Right atrium auricular region (tissue), 2 donors: ENCODE results near the gene BIRC2. TPM values are rescaled to one million over a fixed set of nuclear protein-coding genes. Genes with fewer than 3 reads are reported as not detected.
A peak's percentile ranks its signal among the peaks of the same experiment; 100 is the strongest.

Experiments used
- DNase-seq: peaks from one replicate; pipeline ENCODE4 v3.0.0-alpha.2; 2019; ENCODE audit warnings: low spot score
- H3K27ac ChIP-seq, 2 donors: fragments of 200-600 bp; sonication (generic); 1 replicate in 1 of 2; 2 replicates in 1 of 2; pipeline ENCODE4 v1.5.1; 2016 to 2019
- H3K27me3 ChIP-seq, 2 donors: fragments of 200-600 bp; sonication (generic); one replicate each; pipeline versions ENCODE4 v1.5.1 to v1.6.0; 2017 to 2019
- H3K36me3 ChIP-seq: fragments of 200-600 bp; sonication (generic); one replicate; pipeline ENCODE4 v1.5.1; 2016
- H3K4me1 ChIP-seq, 2 donors: fragments of 200-600 bp; sonication (generic); one replicate each; pipeline versions ENCODE4 v1.5.1 to v1.6.0; 2017 to 2019
- H3K4me3 ChIP-seq, 2 donors: fragments of 200-600 bp; sonication (generic); 1 replicate in 1 of 2; 2 replicates in 1 of 2; pipeline ENCODE4 v1.5.1; 2017 to 2019; ENCODE audit warnings: mild to moderate bottlenecking in 1 of 2, moderate library complexity in 1 of 2
- H3K9me3 ChIP-seq, 2 donors: fragments of 200-600 bp; sonication (generic); one replicate each; pipeline ENCODE4 v1.5.1; 2019
- CTCF ChIP-seq, 2 donors: fragments of 200-600 bp; sonication (generic); IDR thresholded peaks; one replicate each; pipeline ENCODE4 v1.5.1; 2019; ENCODE audit warnings: antibody characterized with exemption in 2 of 2
- total RNA-seq, 2 donors: library from RNA; depleted of rRNA; stranded (reverse); fragments of >200 nt; gene quantifications; one replicate each; pipeline ENCODE4 v1.1.0, GENCODE V29; 2016

Gene BIRC2
- total RNA-seq, 2 donors from 2014 or later: 31.5 to 36.8 TPM

GRCh38 chr11:102387043-102387781, 40.2 kb downstream of the BIRC2 start:
- TF ChIP-seq CTCF (IDR thresholded peaks at IDR 0.05): no peak
- Histone ChIP-seq H3K36me3 (peaks cover 33% of the 10 kb centered on the region), H3K27me3 (no peaks in the 10 kb centered on the region), H3K27ac (no peak overlapping the region), H3K4me3 (no peak overlapping the region), H3K4me1 (peaks cover 0 to 24% of the 10 kb centered on the region in 2 donors), H3K9me3 (no peaks in the 10 kb centered on the region)
- no peak for DNase-seq

- no peak overlapping the region for H3K27ac ChIP-seq
- TF ChIP-seq CTCF (IDR thresholded peaks at IDR 0.05): no peak
- peaks cover 51% of the 10 kb centered on the region for H3K36me3 ChIP-seq
- DNase-seq: no peak
- no peak overlapping the region for H3K4me3 ChIP-seq
- H3K27me3 ChIP-seq: no peaks in the 10 kb centered on the region
- H3K9me3 ChIP-seq: no peaks in the 10 kb centered on the region
- H3K4me1 ChIP-seq: peaks cover 0 to 12% of the 10 kb centered on the region in 2 donors
These were observed 42.2 kb downstream of the BIRC2 start for GRCh38 chr11:102389253-102389652.

GRCh38 chr11:102390667-102391465, 43.9 kb downstream of the BIRC2 start:
- Histone ChIP-seq H3K9me3 (no peaks in the 10 kb centered on the region), H3K4me1 (no peaks in the 10 kb centered on the region), H3K4me3 (no peak overlapping the region), H3K27ac (no peak overlapping the region), H3K27me3 (no peaks in the 10 kb centered on the region), H3K36me3 (peaks cover 59% of the 10 kb centered on the region)
- TF ChIP-seq CTCF (IDR thresholded peaks at IDR 0.05): peak; percentile 74 to 88
- DNase-seq: no peak

GRCh38 chr11:102391549-102392237, 44.7 kb downstream of the BIRC2 start:
- Histone ChIP-seq H3K4me3 (no peak overlapping the region), H3K4me1 (peaks cover 0 to 1% of the 10 kb centered on the region in 2 donors), H3K27ac (no peak overlapping the region), H3K27me3 (no peaks in the 10 kb centered on the region), H3K9me3 (no peaks in the 10 kb centered on the region), H3K36me3 (peaks cover 59% of the 10 kb centered on the region)
- TF ChIP-seq CTCF (IDR thresholded peaks at IDR 0.05): no peak
- DNase-seq: no peak

GRCh38 chr11:102393272-102393730, 46.3 kb downstream of the BIRC2 start:
- no peak overlapping the region for H3K27ac ChIP-seq
- H3K4me1 ChIP-seq: peaks cover 0 to 6% of the 10 kb centered on the region in 2 donors
- TF ChIP-seq CTCF (IDR thresholded peaks at IDR 0.05): no peak
- no peaks in the 10 kb centered on the region for H3K9me3 ChIP-seq
- H3K27me3 ChIP-seq: no peaks in the 10 kb centered on the region
- DNase-seq: no peak
- no peak overlapping the region for H3K4me3 ChIP-seq
- peaks cover 56% of the 10 kb centered on the region for H3K36me3 ChIP-seq
